Trophoblast cell (in vitro differentiated cells and primary cell): Measurements from ENCODE around the gene ZNF414. TPM values are rescaled to one million over a fixed set of nuclear protein-coding genes. Genes with fewer than 3 reads are reported as not detected.

ENCODE experiments used
- DNase-seq, 2 donors: peaks; one replicate each; pipeline ENCODE4 v3.0.0-alpha.2; 2016
- H2AFZ ChIP-seq: 2 replicates; pipeline ENCODE4 v1.6.1; 2013; ENCODE audit warnings: low read length, moderate library complexity, mild to moderate bottlenecking; ENCODE audit not compliant: insufficient read depth, poor library complexity
- H2AK5ac ChIP-seq: 2 replicates; pipeline ENCODE4 v1.6.1; 2013; ENCODE audit warnings: mild to moderate bottlenecking, low read length
- H2BK120ac ChIP-seq: 2 replicates; pipeline ENCODE4 v1.6.1; 2013; ENCODE audit warnings: low read length, mild to moderate bottlenecking, moderate library complexity; ENCODE audit not compliant: insufficient read depth, poor library complexity
- H2BK12ac ChIP-seq: 2 replicates; pipeline ENCODE4 v1.6.1; 2013; ENCODE audit warnings: mild to moderate bottlenecking, low read length, moderate library complexity
- H2BK5ac ChIP-seq: 2 replicates; pipeline ENCODE4 v1.6.1; 2013; ENCODE audit warnings: low read length, low read depth, moderate library complexity, mild to moderate bottlenecking; ENCODE audit not compliant: poor library complexity
- H3K14ac ChIP-seq: 2 replicates; pipeline ENCODE4 v1.6.1; 2013; ENCODE audit warnings: mild to moderate bottlenecking, low read length
- H3K18ac ChIP-seq: 2 replicates; pipeline ENCODE4 v1.6.1; 2013; ENCODE audit warnings: mild to moderate bottlenecking, low read length
- H3K23ac ChIP-seq: 2 replicates; pipeline ENCODE4 v1.6.1; 2013; ENCODE audit warnings: low read length
- H3K27ac ChIP-seq: 2 replicates; pipeline ENCODE4 v1.5.1; 2013; ENCODE audit warnings: low read depth, mild to moderate bottlenecking, inconsistent platforms, low read length, moderate library complexity
- H3K27me3 ChIP-seq: 2 replicates; pipeline ENCODE4 v1.6.1; 2013; ENCODE audit warnings: inconsistent platforms, mild to moderate bottlenecking, low read length, moderate library complexity; ENCODE audit not compliant: insufficient read depth
- H3K36me3 ChIP-seq, 2 experiments: 1 replicate in 1 of 2; 2 replicates in 1 of 2; pipeline ENCODE4 v1.6.1; 2013; ENCODE audit warnings: low read length in 2 of 2, mild to moderate bottlenecking in 2 of 2, moderate library complexity in 1 of 2; ENCODE audit not compliant: insufficient read depth in 2 of 2, control insufficient read depth in 1 of 2
- H3K4ac ChIP-seq: 2 replicates; pipeline ENCODE4 v1.6.1; 2013; ENCODE audit warnings: low read depth, mild to moderate bottlenecking, low read length, moderate library complexity
- H3K4me1 ChIP-seq, 2 experiments: 1 replicate in 1 of 2; 2 replicates in 1 of 2; pipeline ENCODE4 v1.6.1; 2013; ENCODE audit warnings: low read length in 2 of 2, mild to moderate bottlenecking in 2 of 2, moderate library complexity in 1 of 2; ENCODE audit not compliant: insufficient read depth in 2 of 2, control insufficient read depth in 1 of 2
- H3K4me2 ChIP-seq: 2 replicates; pipeline ENCODE4 v1.6.1; 2013; ENCODE audit warnings: inconsistent platforms, mild to moderate bottlenecking, low read length, moderate library complexity
- H3K4me3 ChIP-seq: 2 replicates; pipeline ENCODE4 v1.5.1; 2013; ENCODE audit warnings: mild to moderate bottlenecking, low read depth, low read length, inconsistent platforms
- H3K79me1 ChIP-seq: one replicate; pipeline ENCODE4 v1.6.1; 2013; ENCODE audit warnings: low read length
- H3K79me2 ChIP-seq: 2 replicates; pipeline ENCODE4 v1.6.1; 2013; ENCODE audit warnings: low read length, mild to moderate bottlenecking; ENCODE audit not compliant: control insufficient read depth, insufficient read depth, poor library complexity
- H3K9ac ChIP-seq: 2 replicates; pipeline ENCODE4 v1.6.1; 2013; ENCODE audit warnings: mild to moderate bottlenecking, low read length
- H3K9me3 ChIP-seq: 2 replicates; pipeline ENCODE4 v1.6.1; 2013; ENCODE audit warnings: low read depth, mild to moderate bottlenecking, control low read depth, inconsistent platforms, low read length; ENCODE audit not compliant: insufficient read depth
- H4K12ac ChIP-seq: 2 replicates; pipeline ENCODE4 v1.6.1; 2013; ENCODE audit warnings: low read depth, mild to moderate bottlenecking, low read length, moderate library complexity
- H4K8ac ChIP-seq: 2 replicates; pipeline ENCODE4 v1.6.1; 2013; ENCODE audit warnings: low read depth, mild to moderate bottlenecking, low read length, moderate library complexity
- H4K91ac ChIP-seq: one replicate; pipeline ENCODE4 v1.6.1; 2013; ENCODE audit warnings: low read depth, mild to moderate bottlenecking, low read length, moderate library complexity
- WGBS: extraction: QIAGEN DNeasy Blood & Tissue Kit; methylation state at CpG from one replicate; pipeline ENCODE4 v1.1.7; 2013; ENCODE audit warnings: missing lambda C conversion rate; ENCODE audit not compliant: insufficient read length, insufficient coverage; ENCODE audit errors: extremely low coverage; 5-methylcytosine and 5-hydroxymethylcytosine counted together
- polyA plus RNA-seq: library from polyadenylated mRNA; stranded (reverse); fragments of 200-250 nt; gene quantifications from 2 replicates; pipeline ENCODE4 v1.2.3, GENCODE V29; 2013

Gene ZNF414, protein sequence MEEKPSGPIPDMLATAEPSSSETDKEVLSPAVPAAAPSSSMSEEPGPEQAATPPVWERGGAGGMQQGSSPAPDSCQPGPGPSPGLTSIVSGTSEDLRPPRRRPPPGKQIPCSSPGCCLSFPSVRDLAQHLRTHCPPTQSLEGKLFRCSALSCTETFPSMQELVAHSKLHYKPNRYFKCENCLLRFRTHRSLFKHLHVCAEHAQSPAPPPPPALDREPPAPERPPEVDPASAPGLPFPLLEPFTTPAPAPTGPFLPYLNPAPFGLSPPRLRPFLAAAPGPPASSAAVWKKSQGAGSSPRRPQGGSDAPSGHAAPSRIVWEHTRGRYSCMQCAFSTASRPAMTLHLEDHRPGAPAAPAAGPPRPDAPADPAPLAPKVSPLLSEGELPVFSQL
- polyA plus RNA-seq, result 17.6 TPM in 2 replicates

DNA sequence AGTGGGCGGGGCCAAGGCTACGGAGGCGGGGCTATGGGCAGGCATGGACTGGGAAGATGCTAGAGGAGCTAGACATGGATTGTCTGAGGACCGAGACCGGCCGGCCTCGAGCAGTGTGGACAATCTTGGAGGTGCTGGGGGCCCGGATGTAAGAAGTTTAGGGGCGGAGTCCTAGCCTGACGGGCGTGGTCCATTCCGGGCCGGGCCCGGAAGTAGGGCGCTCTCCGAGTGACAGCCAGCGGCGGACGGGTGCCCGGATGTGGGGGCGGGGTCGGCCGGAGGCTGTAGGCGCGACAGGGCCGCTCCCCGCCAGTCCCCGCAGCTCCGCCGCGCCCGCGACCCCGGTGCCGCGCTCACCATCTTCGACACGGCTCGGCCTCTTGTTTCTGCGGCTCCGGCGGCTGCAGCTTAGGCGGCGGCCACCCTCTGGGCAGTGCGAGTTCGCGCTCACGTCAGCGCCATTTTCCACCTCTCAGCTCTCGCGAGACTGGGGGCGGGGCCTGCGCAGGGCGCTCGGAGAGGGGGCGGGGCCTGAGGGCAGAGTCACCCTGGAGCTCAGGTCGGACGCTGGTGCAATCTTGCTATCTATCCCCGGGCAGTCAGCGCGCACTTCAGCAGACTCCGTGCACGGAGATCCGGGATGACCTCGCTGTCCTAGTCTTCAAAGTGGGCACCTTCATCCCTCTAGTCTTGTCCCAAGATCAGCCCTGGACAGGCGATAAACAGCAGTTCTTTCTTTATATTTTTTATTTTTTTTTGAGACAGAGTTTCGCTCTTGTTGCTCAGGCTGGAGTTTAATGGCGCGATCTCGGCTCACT is at the start of gene ZNF414:
TSS of gene ZNF414 (minus strand) at position 481 of the 818 bp plus-strand sequence. CDS start at position 360, 121 bp downstream.
- WGBS, result no CpG with 5 or more reads among the region's 70 CpGs
- Histone ChIP-seq H3K27me3 (no peaks in the 10 kb centered on the region), H3K79me1 (peaks cover 11% of the 10 kb centered on the region)

DNA sequence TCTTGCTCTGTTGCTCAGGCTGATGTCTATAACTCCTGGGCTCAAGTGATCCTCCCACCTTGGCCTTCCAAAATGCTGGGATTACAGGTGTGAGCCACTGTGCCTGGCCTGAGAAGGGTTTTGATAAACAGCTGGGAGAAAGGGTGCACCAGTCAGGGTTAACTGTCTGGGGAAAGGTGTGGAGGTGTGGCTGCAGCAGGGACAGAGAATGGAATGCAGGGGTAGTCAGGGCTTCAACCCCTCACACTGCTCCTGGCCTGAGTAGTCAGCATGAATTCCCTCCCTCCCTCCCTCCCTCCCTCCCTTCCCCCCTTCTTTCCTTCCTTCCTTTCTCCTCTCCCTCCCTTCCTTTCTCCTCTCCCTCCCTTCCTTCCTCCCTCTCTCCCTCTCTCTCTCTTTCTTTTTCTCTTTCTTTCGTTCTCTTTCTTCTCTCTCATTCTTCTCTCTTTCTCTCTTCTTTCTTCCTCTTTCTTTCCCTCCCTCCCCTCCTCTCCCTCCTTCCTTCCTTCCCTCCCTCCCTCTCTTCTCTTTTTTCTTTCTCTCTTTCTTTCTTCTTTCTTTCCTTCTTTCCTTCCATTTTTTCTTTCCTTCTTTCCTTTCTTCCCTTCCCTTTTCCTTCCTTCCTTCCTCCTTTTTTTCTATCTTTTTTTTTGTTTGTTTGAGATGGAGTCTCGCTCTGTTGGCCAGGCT is 47.3 kb upstream of the ZNF414 start:
- no peak for DNase-seq
- Histone ChIP-seq H3K4me1 (peaks cover 5 to 6% of the 10 kb centered on the region in 2 experiments), H2BK5ac (no peak overlapping the region), H2BK120ac (no peak overlapping the region), H3K14ac (no peak overlapping the region), H3K36me3 (no peaks in the 10 kb centered on the region), H3K79me1 (no peaks in the 10 kb centered on the region), H3K9me3 (no peaks in the 10 kb centered on the region), H4K8ac (no peak overlapping the region), H2AK5ac (no peak overlapping the region), H4K91ac (no peak overlapping the region), H2AFZ (no peak overlapping the region), H4K12ac (no peak overlapping the region), H3K18ac (no peak overlapping the region), H3K23ac (no peak overlapping the region), H3K79me2 (no peaks in the 10 kb centered on the region), H3K9ac (no peak overlapping the region), H3K4me2 (no peak overlapping the region), H2BK12ac (no peak overlapping the region), H3K27ac (no peak overlapping the region), H3K27me3 (no peaks in the 10 kb centered on the region), H3K4ac (no peak overlapping the region), H3K4me3 (no peak overlapping the region)
- no CpG with 5 or more reads among the region's 2 CpGs for WGBS

More for the DNA sequence above, at the start of gene ZNF414:
- H3K14ac ChIP-seq, result peak within 1 kb of the TSS; percentile 100
- peak within 1 kb of the TSS; percentile 99 for H3K27ac ChIP-seq
- peak within 1 kb of the TSS; percentile 77 for H2AK5ac ChIP-seq
- no peak within 1 kb of the TSS for H3K23ac ChIP-seq
- peak within 1 kb of the TSS; percentile 81 for H3K9ac ChIP-seq
- peaks cover 1% of the 10 kb centered on the region for H3K9me3 ChIP-seq
- peak within 1 kb of the TSS; percentile 100 for H4K8ac ChIP-seq
- peak within 1 kb of the TSS; percentile 100 for H2BK120ac ChIP-seq
- peak within 1 kb of the TSS; percentile 100 for H2AFZ ChIP-seq
- H3K4me1 ChIP-seq, result peaks cover 9 to 13% of the 10 kb centered on the region in 2 experiments
- H3K79me2 ChIP-seq, result peaks cover 5% of the 10 kb centered on the region
- peak; percentile 91 to 96 for DNase-seq
- H3K18ac ChIP-seq, result peak within 1 kb of the TSS; percentile 100
- peaks cover 11 to 12% of the 10 kb centered on the region in 2 experiments for H3K36me3 ChIP-seq
- H3K4ac ChIP-seq, result peak within 1 kb of the TSS; percentile 100
- H2BK5ac ChIP-seq, result peak within 1 kb of the TSS; percentile 100
- peak within 1 kb of the TSS; percentile 100 for H4K12ac ChIP-seq
- H3K4me3 ChIP-seq, result peak within 1 kb of the TSS; percentile 85
- peak within 1 kb of the TSS; percentile 57 for H3K4me2 ChIP-seq
- peak within 1 kb of the TSS; percentile 100 for H4K91ac ChIP-seq
- H2BK12ac ChIP-seq, result peak within 1 kb of the TSS; percentile 63

DNA sequence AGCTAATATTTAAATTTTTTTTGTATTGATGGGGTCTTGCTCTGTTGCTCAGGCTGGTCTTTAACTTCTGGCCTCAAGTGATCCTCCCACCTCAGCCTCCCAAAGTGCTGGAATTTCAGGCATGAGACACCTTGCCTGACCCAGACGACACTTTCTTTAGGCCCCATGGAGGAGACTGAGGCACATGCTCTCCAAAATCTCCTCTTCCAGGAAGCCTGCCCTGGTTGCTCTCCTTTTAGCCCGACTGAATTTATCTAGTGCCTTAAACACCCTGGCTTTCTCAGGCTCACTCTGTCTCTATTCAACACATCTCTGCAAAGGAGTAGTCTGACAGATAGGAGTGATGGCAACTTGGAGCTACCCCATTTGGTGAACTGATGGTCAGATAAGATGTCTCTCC is 44.4 kb upstream of the ZNF414 start:
- H3K4me2 ChIP-seq, result no peak overlapping the region
- no peak overlapping the region for H3K4me3 ChIP-seq
- H2AK5ac ChIP-seq, result no peak overlapping the region
- H4K12ac ChIP-seq, result no peak overlapping the region
- H3K27ac ChIP-seq, result no peak overlapping the region
- no peak overlapping the region for H3K9ac ChIP-seq
- H3K23ac ChIP-seq, result no peak overlapping the region
- H3K4me1 ChIP-seq, result peaks cover 5 to 6% of the 10 kb centered on the region in 2 experiments
- no peaks in the 10 kb centered on the region for H3K79me2 ChIP-seq
- no peaks in the 10 kb centered on the region for H3K79me1 ChIP-seq
- H3K36me3 ChIP-seq, result no peaks in the 10 kb centered on the region
- H3K18ac ChIP-seq, result no peak overlapping the region
- no peaks in the 10 kb centered on the region for H3K27me3 ChIP-seq
- H2BK120ac ChIP-seq, result no peak overlapping the region
- H3K4ac ChIP-seq, result no peak overlapping the region
- WGBS, result no CpG with 5 or more reads among the region's 2 CpGs
- no peak overlapping the region for H2BK5ac ChIP-seq
- DNase-seq, result no peak
- no peak overlapping the region for H4K91ac ChIP-seq
- H4K8ac ChIP-seq, result no peak overlapping the region
- no peak overlapping the region for H2AFZ ChIP-seq
- no peaks in the 10 kb centered on the region for H3K9me3 ChIP-seq
- no peak overlapping the region for H3K14ac ChIP-seq
- no peak overlapping the region for H2BK12ac ChIP-seq

DNA sequence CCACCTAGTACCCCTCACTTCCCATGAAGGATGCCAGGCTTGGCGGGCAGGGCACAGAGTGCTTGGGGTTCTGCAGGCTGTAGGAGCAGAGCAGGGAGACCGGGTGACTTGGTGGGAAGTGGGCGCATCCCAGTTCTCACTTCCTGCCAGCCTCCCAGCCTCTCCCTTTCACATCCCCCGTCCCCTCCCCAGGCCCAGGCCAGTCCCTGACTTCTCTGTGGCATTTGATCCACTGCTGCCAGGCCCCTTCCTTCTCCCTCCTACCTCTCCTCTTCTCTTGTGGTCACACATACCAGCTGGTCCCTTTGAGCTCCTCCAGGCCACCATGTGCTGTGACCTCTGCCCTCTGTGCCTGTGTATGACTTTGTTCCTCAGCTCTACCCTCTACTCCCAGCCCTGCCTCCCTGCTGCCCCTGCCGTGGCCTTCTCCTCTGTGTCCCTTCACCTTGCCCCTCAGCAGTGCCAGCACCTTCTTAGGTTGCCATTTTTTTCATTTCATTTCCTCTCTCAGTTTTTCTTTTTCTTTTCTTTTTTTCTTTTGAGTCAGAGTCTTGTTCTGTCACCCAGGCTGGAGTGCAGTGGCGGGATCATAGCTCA is 43.8 kb upstream of the ZNF414 start:
- WGBS, result no CpG with 5 or more reads among the region's 6 CpGs
- no peak overlapping the region for H3K14ac ChIP-seq

More for the DNA sequence above, 43.8 kb upstream of the ZNF414 start:
- H3K9me3 ChIP-seq, result peaks cover 2% of the 10 kb centered on the region
- no peak overlapping the region for H2BK120ac ChIP-seq
- H3K18ac ChIP-seq, result no peak overlapping the region
- no peaks in the 10 kb centered on the region for H3K36me3 ChIP-seq
- no peaks in the 10 kb centered on the region for H3K79me1 ChIP-seq
- no peaks in the 10 kb centered on the region for H3K79me2 ChIP-seq
- H3K4me1 ChIP-seq, result peaks cover 5 to 6% of the 10 kb centered on the region in 2 experiments
- H4K8ac ChIP-seq, result no peak overlapping the region
- H4K91ac ChIP-seq, result no peak overlapping the region
- no peaks in the 10 kb centered on the region for H3K27me3 ChIP-seq
- no peak overlapping the region for H3K4me2 ChIP-seq
- no peak overlapping the region for H3K27ac ChIP-seq
- DNase-seq, result no peak
- no peak overlapping the region for H3K4me3 ChIP-seq
- H3K9ac ChIP-seq, result no peak overlapping the region
- H4K12ac ChIP-seq, result no peak overlapping the region
- H2BK5ac ChIP-seq, result no peak overlapping the region
- no peak overlapping the region for H3K4ac ChIP-seq
- no peak overlapping the region for H2BK12ac ChIP-seq
- no peak overlapping the region for H3K23ac ChIP-seq
- no peak overlapping the region for H2AK5ac ChIP-seq
- no peak overlapping the region for H2AFZ ChIP-seq
